ENCODE results near the gene TEX47.

Gene TEX47

GRCh38 chr7:88795553-88795952 is at the start of gene TEX47:
TSS of gene TEX47 (minus strand) at chr7:88795737. CDS start at chr7:88794942, 795 bp downstream.
- no peak for DNase-seq (ENCODE audit: low read depth)

GRCh38 chr7:88845091-88845490 is 49.6 kb upstream of the TEX47 start:
- DNase-seq (ENCODE audit: low read depth): no peak

GRCh38 chr7:88842201-88842600 is 46.7 kb upstream of the TEX47 start:
- no peak for DNase-seq (ENCODE audit: low read depth)

GRCh38 chr7:88835147-88835728 is 39.7 kb upstream of the TEX47 start:
- DNase-seq (ENCODE audit: low read depth): peak; percentile 0

GRCh38 chr7:88826222-88826621 is 30.7 kb upstream of the TEX47 start:
- DNase-seq (ENCODE audit: low read depth): no peak

GRCh38 chr7:88818552-88818951 is 23.0 kb upstream of the TEX47 start:
- no peak for DNase-seq (ENCODE audit: low read depth)

GRCh38 chr7:88806280-88807037 is 10.9 kb upstream of the TEX47 start:
- DNase-seq (ENCODE audit: low read depth): no peak

GRCh38 chr7:88801046-88801445 is 5.5 kb upstream of the TEX47 start:
- no peak for DNase-seq (ENCODE audit: low read depth)

GRCh38 chr7:88792361-88792760 is 3.2 kb downstream of the TEX47 start:
- DNase-seq (ENCODE audit: low read depth): no peak

- DNase-seq (ENCODE audit: low read depth): no peak
Observed at GRCh38 chr7:88791891-88792290, 3.6 kb downstream of the TEX47 start.

- peak; percentile 8 for DNase-seq (ENCODE audit: low read depth)
Observed at GRCh38 chr7:88789480-88790064, 6.0 kb downstream of the TEX47 start.

GRCh38 chr7:88787777-88788176 is 7.8 kb downstream of the TEX47 start:
- no peak for DNase-seq (ENCODE audit: low read depth)

- no peak for DNase-seq (ENCODE audit: low read depth)
Observed at GRCh38 chr7:88775838-88776237, 19.7 kb downstream of the TEX47 start.

GRCh38 chr7:88772776-88773175 is 22.8 kb downstream of the TEX47 start:
- no peak for DNase-seq (ENCODE audit: low read depth)

- no peak for DNase-seq (ENCODE audit: low read depth)
Observed at GRCh38 chr7:88771417-88771816, 24.1 kb downstream of the TEX47 start.

- DNase-seq (ENCODE audit: low read depth): no peak
Observed at GRCh38 chr7:88761779-88762178, 33.8 kb downstream of the TEX47 start.

- no peak for DNase-seq (ENCODE audit: low read depth)
Observed at GRCh38 chr7:88760136-88760515, 35.4 kb downstream of the TEX47 start.

GRCh38 chr7:88759230-88760135 is 36.1 kb downstream of the TEX47 start, which contains the start of gene ZNF804B:
TSS of gene ZNF804B (plus strand) at chr7:88759700. CDS start at chr7:88759977, 277 bp downstream.
- no peak for DNase-seq (ENCODE audit: low read depth)

GRCh38 chr7:88758381-88759229 is 36.9 kb downstream of the TEX47 start:
- no peak for DNase-seq (ENCODE audit: low read depth)

GRCh38 chr7:88757371-88757770 is 38.2 kb downstream of the TEX47 start:
- DNase-seq (ENCODE audit: low read depth): no peak

- DNase-seq (ENCODE audit: low read depth): no peak
Observed at GRCh38 chr7:88756802-88757201, 38.7 kb downstream of the TEX47 start.

All from HS-5 (cell line).